ENCODE results near the gene SPTA1. TPM values are rescaled to one million over a fixed set of nuclear protein-coding genes. Genes with fewer than 3 reads are reported as not detected.

The SPTA1 gene
- total and polyA plus RNA-seq, 8 donors = 3.3 TPM; not detected in 7

DNA sequence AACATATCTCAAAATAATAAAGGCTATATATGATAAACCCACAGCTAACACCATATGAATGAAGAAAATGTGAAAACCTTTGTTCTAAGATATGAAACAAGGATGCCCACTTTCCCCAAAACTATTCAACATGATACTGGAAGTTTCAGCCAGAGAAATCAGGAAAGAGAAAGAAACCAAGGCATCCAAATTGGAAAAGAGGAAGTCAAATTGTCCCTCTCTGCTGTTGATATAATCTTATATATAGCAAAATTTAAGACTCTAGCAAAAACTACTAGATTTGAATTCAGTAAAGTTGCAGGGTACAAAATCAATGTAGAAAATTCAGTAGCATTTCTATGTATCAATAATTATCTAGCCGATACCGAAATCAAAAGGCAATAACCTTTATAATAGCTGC, 85.8 kb downstream of the SPTA1 start:
- Histone ChIP-seq H3K27me3 (no peaks in the 10 kb centered on the region), H3K36me3 (no peaks in the 10 kb centered on the region), H3K4me1 (no peaks in the 10 kb centered on the region), H3K4me3 (no peak overlapping the region), H3K9me3 (peaks cover 4 to 34% (median 26%) of the 10 kb centered on the region in 4 donors), H3K27ac (no peak overlapping the region)
- DNase-seq = no peak
- 48 to 94% (median 89%) methylated on average over 2 of the region's 2 CpGs for WGBS, 5 donors
- intact Hi-C loops (cut with DNase I; ENCODE audit: low total_unique reads) = no loop called here
- no peak for TF ChIP-seq EP300 (IDR thresholded peaks at IDR 0.05)
- no peak for TF ChIP-seq POLR2AphosphoS5 (IDR thresholded peaks at IDR 0.05)
- TF ChIP-seq, protein P1, sequence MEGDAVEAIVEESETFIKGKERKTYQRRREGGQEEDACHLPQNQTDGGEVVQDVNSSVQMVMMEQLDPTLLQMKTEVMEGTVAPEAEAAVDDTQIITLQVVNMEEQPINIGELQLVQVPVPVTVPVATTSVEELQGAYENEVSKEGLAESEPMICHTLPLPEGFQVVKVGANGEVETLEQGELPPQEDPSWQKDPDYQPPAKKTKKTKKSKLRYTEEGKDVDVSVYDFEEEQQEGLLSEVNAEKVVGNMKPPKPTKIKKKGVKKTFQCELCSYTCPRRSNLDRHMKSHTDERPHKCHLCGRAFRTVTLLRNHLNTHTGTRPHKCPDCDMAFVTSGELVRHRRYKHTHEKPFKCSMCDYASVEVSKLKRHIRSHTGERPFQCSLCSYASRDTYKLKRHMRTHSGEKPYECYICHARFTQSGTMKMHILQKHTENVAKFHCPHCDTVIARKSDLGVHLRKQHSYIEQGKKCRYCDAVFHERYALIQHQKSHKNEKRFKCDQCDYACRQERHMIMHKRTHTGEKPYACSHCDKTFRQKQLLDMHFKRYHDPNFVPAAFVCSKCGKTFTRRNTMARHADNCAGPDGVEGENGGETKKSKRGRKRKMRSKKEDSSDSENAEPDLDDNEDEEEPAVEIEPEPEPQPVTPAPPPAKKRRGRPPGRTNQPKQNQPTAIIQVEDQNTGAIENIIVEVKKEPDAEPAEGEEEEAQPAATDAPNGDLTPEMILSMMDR (IDR thresholded peaks at IDR 0.05) = no peak
- TF ChIP-seq POLR2A (IDR thresholded peaks at IDR 0.05) = no peak

DNA sequence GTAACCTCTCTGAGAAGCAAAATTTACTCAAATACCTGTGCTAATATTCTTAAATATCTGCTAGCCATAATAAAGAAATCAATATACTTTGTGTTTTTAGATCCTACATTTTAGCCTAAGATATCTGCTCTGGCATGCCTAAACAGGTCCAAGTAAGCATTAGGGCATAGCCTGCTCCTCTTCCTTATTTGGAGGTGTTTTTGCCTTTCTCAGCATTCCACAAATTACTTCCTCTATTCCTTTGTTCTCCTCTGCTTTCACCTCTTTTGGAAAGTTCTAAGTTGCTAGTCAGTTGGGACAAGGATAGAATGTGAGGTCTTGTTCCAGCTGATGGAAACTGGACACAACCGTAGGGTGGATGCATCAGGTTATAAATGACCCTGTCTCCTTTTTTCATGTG, 99.6 kb downstream of the SPTA1 start:
- Histone ChIP-seq H3K36me3 (no peaks in the 10 kb centered on the region), H3K9me3 (peaks cover 0 to 18% (median 11%) of the 10 kb centered on the region in 4 donors), H3K4me3 (no peak overlapping the region), H3K27me3 (no peaks in the 10 kb centered on the region), H3K4me1 (no peaks in the 10 kb centered on the region), H3K27ac (no peak overlapping the region)
- 82 to 96% (median 90%) methylated on average over 1 of the region's 1 CpG for WGBS, 5 donors
- intact Hi-C loops (cut with DNase I; ENCODE audit: low total_unique reads) = no loop called here
- TF ChIP-seq EP300 (IDR thresholded peaks at IDR 0.05) = no peak
- TF ChIP-seq, protein P1 (IDR thresholded peaks at IDR 0.05) = no peak
- no peak for TF ChIP-seq POLR2A (IDR thresholded peaks at IDR 0.05)
- TF ChIP-seq POLR2AphosphoS5 (IDR thresholded peaks at IDR 0.05) = no peak
- no peak for DNase-seq

DNA sequence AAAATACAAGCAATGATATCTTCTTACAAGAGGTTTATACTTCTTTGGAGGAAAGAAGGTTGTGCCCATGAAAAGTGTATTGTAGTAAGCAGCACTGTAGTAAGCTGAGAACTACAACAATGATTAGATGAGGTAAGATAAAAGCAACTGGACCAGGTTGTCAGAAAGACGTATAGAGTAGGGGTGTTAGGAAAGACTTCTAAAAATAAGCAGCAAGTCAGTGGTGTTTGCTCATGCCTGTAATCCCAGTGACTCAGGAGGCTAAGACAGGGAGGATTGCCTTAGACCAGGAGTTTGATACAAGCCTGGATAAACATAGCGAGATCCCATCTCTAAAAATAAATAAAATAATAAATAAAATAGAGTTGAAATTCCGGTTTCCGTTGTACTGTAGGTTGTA, 102.6 kb downstream of the SPTA1 start:
- DNase-seq = no peak
- H3K9me3 ChIP-seq = peaks cover 0 to 18% (median 11%) of the 10 kb centered on the region in 4 donors
- no peaks in the 10 kb centered on the region for H3K4me1 ChIP-seq
- H3K27ac ChIP-seq = no peak overlapping the region
- intact Hi-C loops (cut with DNase I; ENCODE audit: low total_unique reads) = no loop called here
- H3K36me3 ChIP-seq = no peaks in the 10 kb centered on the region
- no peaks in the 10 kb centered on the region for H3K27me3 ChIP-seq
- no peak overlapping the region for H3K4me3 ChIP-seq
- 55 to 68% (median 63%) methylated on average over 4 of the region's 4 CpGs for WGBS, 5 donors
- TF ChIP-seq POLR2A (IDR thresholded peaks at IDR 0.05) (no peak), EP300 (IDR thresholded peaks at IDR 0.05) (no peak), POLR2AphosphoS5 (IDR thresholded peaks at IDR 0.05) (no peak)
- TF ChIP-seq, protein P1 (IDR thresholded peaks at IDR 0.05) = no peak

DNA sequence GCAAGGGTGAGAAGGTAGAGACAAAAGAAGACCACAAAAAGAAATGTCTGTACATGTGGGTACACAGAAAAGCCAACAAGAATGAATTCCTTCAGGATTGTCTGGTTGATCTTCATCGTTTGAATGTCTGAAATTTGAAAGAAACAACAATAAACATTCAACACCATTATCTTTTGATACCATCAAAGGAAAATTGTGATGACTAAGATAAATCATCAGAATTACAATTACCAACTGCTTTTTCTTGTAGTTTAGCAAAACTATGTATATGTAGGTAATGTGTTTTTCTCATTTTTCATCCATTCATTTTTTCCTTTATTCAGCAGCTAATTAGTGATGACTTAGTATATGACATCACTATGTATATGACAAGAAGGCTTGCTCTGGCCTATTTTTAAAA, 106.8 kb downstream of the SPTA1 start, which contains the start of gene OR10X1:
Gene OR10X1, minus strand, starts transcription at position 167 of the 400 bp plus-strand sequence. Its CDS starts 0 bp downstream, at position 167.
- no peak for DNase-seq
- H3K4me1 ChIP-seq = no peaks in the 10 kb centered on the region
- H3K36me3 ChIP-seq = no peaks in the 10 kb centered on the region
- H3K27me3 ChIP-seq = no peaks in the 10 kb centered on the region
- intact Hi-C loops (cut with DNase I; ENCODE audit: low total_unique reads) = no loop called here
- WGBS, 5 donors = 55 to 72% (median 63%) methylated on average over 1 of the region's 1 CpG
- H3K4me3 ChIP-seq = no peak within 1 kb of the TSS
- TF ChIP-seq EP300 (IDR thresholded peaks at IDR 0.05) (no peak), POLR2A (IDR thresholded peaks at IDR 0.05) (no peak), POLR2AphosphoS5 (IDR thresholded peaks at IDR 0.05) (no peak)
- TF ChIP-seq, protein P1 (IDR thresholded peaks at IDR 0.05) = no peak
- no peaks in the 10 kb centered on the region for H3K9me3 ChIP-seq
- H3K27ac ChIP-seq = no peak within 1 kb of the TSS
